ENCODE measurements around the gene UNK. TPM values are rescaled to one million over a fixed set of nuclear protein-coding genes. Genes with fewer than 3 reads are reported as not detected.

Gene UNK
- total and polyA plus RNA-seq, 2 of the 13 experiments (the other 11 are each of a cell fraction or from before 2014, with no cell fraction given), result 31.6 to 33.0 TPM

DNA sequence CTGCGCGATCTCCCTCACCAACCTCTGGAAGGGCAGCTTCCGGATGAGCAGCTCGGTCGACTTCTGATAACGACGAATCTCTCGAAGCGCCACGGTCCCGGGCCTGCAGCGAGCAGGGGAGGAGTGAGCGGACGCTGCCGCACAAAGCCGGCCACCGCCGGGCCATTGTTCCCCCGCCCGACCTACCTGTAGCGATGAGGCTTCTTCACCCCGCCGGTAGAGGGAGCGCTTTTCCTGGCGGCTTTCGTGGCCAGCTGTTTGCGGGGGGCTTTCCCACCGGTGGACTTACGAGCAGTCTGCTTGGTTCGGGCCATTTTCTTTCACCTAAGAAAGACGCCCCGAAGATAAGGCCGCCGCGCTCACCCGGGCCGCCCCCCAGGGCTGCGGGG lies 5.8 kb upstream of the UNK start:
- no peak overlapping the region for H2AFZ ChIP-seq (ENCODE audit: low read length)
- H3K79me2 ChIP-seq (ENCODE audit: insufficient read depth, low read length), result peaks cover 23% of the 10 kb centered on the region
- H3K4me2 ChIP-seq (ENCODE audit: low read depth, low read length), result peak overlapping the region; percentile 88
- H3K27me3 ChIP-seq (ENCODE audit: control insufficient read depth in 1 of 2, insufficient read depth in 2 of 2, low read length in 2 of 2), result no peaks in the 10 kb centered on the region; a peak in 1 of 5 replicates
- peak overlapping the region; percentile 98 for H3K9ac ChIP-seq (ENCODE audit: insufficient read depth, low read depth, low read length)
- ATAC-seq (peak; percentile 2), FAIRE-seq (no peak), DNase-seq (ENCODE audit: low spot score) (peak; percentile 49)
- H4K20me1 ChIP-seq (ENCODE audit: insufficient read depth, low read length), result peaks cover 32% of the 10 kb centered on the region
- peaks cover 61% of the 10 kb centered on the region for H3K4me1 ChIP-seq (ENCODE audit: insufficient read depth, low read length)
- WGBS (ENCODE audit: low lambda C conversion rate), result under 1% methylated on average over 23 of the region's 38 CpGs
- peak overlapping the region; percentile 91 for H3K27ac ChIP-seq (ENCODE audit: extremely low read length, insufficient read depth, low read length)
- intact Hi-C loops (cut with micrococcal nuclease; ENCODE audit: unreplicated experiment) (loop anchor here (2.0 to 5.0 kb wide), 2 partner anchors 48 to 66 kb away; partner anchors contain the start of gene UNC13D), in situ Hi-C loops (cut with HindIII; ENCODE audit: extremely low pct_ligation_motif_present, low pct_unique_long_range_greater_than_20kb) (no loop called here)
- BruUV-seq (replicated peaks), result no TSS peak
- POLR2A ChIA-PET, result interaction anchor here (0.7 to 13.1 kb wide), 10 partner anchors 9 to 468 kb away, joined by 3 to 390 read pairs (median 34); partner anchors contain the start of genes GALK1, LLGL2, TRIM47 and UNC13D
- H3K9me3 ChIP-seq (ENCODE audit: low read length), result no peaks in the 10 kb centered on the region
- CTCF ChIA-PET (ENCODE audit: low intra/inter-chr PET ratio, low total read pairs), result no interaction called here
- H3K4me3 ChIP-seq (replicated peaks in 1 of 3; ENCODE audit: insufficient read depth in 1 of 3, low read depth in 2 of 3, low read length in 3 of 3), result peak overlapping the region; percentile 73 to 92 (median 86)
- H3K36me3 ChIP-seq (replicated peaks in 1 of 2; ENCODE audit: control insufficient read depth in 1 of 2, insufficient read depth in 2 of 2, low read length in 2 of 2), result peaks cover 8 to 9% of the 10 kb centered on the region in 2 experiments; a peak in 4 of 5 replicates
- TF ChIP-seq RXRA (CRISPR knock-in tag; IDR thresholded peaks at IDR 0.05) (peak; percentile 16; the same call in 1 of the 2 replicates), ELF1 (CRISPR knock-in tag; IDR thresholded peaks at IDR 0.05) (no peak), ZBTB7A (CRISPR knock-in tag; IDR thresholded peaks at IDR 0.05) (peak; percentile 58; the same call in 1 of the 2 replicates), SIN3A (IDR thresholded peaks at IDR 0.05; ENCODE audit: borderline replicate concordance, low read depth, low read length) (peak; percentile 32; the same call in 1 of the 2 replicates), HDAC1 (CRISPR knock-in tag; IDR thresholded peaks at IDR 0.05) (0 out of 2 replicates have a peak, but pooled peaks have one; percentile 9), SRY (CRISPR knock-in tag; IDR thresholded peaks at IDR 0.05) (no peak), ZNF589 (CRISPR knock-in tag; conservative IDR thresholded peaks at IDR 0.05) (0 out of 2 replicates have a peak, but pooled peaks have one; percentile 60), HNF4G (IDR thresholded peaks at IDR 0.05; ENCODE audit: borderline replicate concordance, low read depth, low read length) (peak; percentile 3; the same call in 1 of the 2 replicates), HNF4G (CRISPR knock-in tag; IDR thresholded peaks at IDR 0.05; ENCODE audit: borderline replicate concordance, low read depth) (no peak)
- TF ChIP-seq, protein P1, sequence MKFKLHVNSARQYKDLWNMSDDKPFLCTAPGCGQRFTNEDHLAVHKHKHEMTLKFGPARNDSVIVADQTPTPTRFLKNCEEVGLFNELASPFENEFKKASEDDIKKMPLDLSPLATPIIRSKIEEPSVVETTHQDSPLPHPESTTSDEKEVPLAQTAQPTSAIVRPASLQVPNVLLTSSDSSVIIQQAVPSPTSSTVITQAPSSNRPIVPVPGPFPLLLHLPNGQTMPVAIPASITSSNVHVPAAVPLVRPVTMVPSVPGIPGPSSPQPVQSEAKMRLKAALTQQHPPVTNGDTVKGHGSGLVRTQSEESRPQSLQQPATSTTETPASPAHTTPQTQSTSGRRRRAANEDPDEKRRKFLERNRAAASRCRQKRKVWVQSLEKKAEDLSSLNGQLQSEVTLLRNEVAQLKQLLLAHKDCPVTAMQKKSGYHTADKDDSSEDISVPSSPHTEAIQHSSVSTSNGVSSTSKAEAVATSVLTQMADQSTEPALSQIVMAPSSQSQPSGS (CRISPR knock-in tag; IDR thresholded peaks at IDR 0.05), result no peak
- TF ChIP-seq, protein P2, sequence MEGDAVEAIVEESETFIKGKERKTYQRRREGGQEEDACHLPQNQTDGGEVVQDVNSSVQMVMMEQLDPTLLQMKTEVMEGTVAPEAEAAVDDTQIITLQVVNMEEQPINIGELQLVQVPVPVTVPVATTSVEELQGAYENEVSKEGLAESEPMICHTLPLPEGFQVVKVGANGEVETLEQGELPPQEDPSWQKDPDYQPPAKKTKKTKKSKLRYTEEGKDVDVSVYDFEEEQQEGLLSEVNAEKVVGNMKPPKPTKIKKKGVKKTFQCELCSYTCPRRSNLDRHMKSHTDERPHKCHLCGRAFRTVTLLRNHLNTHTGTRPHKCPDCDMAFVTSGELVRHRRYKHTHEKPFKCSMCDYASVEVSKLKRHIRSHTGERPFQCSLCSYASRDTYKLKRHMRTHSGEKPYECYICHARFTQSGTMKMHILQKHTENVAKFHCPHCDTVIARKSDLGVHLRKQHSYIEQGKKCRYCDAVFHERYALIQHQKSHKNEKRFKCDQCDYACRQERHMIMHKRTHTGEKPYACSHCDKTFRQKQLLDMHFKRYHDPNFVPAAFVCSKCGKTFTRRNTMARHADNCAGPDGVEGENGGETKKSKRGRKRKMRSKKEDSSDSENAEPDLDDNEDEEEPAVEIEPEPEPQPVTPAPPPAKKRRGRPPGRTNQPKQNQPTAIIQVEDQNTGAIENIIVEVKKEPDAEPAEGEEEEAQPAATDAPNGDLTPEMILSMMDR (CRISPR knock-in tag; IDR thresholded peaks at IDR 0.05), result peak; percentile 78
- TF ChIP-seq, protein P3, sequence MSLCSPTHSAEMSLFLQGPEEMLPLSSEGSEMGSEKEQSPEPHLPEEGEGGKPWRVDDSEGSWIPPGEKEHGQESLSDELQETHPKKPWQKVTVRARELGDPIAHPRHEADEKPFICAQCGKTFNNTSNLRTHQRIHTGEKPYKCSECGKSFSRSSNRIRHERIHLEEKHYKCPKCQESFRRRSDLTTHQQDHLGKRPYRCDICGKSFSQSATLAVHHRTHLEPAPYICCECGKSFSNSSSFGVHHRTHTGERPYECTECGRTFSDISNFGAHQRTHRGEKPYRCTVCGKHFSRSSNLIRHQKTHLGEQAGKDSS (CRISPR knock-in tag; IDR thresholded peaks at IDR 0.05; ENCODE audit: borderline replicate concordance, low read depth), result no peak
- TF ChIP-seq, protein P4, sequence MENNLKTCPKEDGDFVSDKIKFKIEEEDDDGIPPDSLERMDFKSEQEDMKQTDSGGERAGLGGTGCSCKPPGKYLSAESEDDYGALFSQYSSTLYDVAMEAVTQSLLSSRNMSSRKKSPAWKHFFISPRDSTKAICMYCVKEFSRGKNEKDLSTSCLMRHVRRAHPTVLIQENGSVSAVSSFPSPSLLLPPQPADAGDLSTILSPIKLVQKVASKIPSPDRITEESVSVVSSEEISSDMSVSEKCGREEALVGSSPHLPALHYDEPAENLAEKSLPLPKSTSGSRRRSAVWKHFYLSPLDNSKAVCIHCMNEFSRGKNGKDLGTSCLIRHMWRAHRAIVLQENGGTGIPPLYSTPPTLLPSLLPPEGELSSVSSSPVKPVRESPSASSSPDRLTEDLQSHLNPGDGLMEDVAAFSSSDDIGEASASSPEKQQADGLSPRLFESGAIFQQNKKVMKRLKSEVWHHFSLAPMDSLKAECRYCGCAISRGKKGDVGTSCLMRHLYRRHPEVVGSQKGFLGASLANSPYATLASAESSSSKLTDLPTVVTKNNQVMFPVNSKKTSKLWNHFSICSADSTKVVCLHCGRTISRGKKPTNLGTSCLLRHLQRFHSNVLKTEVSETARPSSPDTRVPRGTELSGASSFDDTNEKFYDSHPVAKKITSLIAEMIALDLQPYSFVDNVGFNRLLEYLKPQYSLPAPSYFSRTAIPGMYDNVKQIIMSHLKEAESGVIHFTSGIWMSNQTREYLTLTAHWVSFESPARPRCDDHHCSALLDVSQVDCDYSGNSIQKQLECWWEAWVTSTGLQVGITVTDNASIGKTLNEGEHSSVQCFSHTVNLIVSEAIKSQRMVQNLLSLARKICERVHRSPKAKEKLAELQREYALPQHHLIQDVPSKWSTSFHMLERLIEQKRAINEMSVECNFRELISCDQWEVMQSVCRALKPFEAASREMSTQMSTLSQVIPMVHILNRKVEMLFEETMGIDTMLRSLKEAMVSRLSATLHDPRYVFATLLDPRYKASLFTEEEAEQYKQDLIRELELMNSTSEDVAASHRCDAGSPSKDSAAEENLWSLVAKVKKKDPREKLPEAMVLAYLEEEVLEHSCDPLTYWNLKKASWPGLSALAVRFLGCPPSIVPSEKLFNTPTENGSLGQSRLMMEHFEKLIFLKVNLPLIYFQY (CRISPR knock-in tag; IDR thresholded peaks at IDR 0.05; ENCODE audit: borderline replicate concordance), result no peak
- TF ChIP-seq, protein P5, sequence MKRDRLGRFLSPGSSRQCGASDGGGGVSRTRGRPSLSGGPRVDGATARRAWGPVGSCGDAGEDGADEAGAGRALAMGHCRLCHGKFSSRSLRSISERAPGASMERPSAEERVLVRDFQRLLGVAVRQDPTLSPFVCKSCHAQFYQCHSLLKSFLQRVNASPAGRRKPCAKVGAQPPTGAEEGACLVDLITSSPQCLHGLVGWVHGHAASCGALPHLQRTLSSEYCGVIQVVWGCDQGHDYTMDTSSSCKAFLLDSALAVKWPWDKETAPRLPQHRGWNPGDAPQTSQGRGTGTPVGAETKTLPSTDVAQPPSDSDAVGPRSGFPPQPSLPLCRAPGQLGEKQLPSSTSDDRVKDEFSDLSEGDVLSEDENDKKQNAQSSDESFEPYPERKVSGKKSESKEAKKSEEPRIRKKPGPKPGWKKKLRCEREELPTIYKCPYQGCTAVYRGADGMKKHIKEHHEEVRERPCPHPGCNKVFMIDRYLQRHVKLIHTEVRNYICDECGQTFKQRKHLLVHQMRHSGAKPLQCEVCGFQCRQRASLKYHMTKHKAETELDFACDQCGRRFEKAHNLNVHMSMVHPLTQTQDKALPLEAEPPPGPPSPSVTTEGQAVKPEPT (CRISPR knock-in tag; IDR thresholded peaks at IDR 0.05; ENCODE audit: low read depth), result 0 out of 2 replicates have a peak, but pooled peaks have one; percentile 33

Measured in HepG2 (cell line).